ENCODE measurements around the gene PPP1R13B. TPM values are rescaled to one million over a fixed set of nuclear protein-coding genes. Genes with fewer than 3 reads are reported as not detected.

Gene PPP1R13B
- polyA plus RNA-seq, 2 of the 4 experiments (the other 2 are of a cell fraction): 2.2 to 2.7 TPM

DNA sequence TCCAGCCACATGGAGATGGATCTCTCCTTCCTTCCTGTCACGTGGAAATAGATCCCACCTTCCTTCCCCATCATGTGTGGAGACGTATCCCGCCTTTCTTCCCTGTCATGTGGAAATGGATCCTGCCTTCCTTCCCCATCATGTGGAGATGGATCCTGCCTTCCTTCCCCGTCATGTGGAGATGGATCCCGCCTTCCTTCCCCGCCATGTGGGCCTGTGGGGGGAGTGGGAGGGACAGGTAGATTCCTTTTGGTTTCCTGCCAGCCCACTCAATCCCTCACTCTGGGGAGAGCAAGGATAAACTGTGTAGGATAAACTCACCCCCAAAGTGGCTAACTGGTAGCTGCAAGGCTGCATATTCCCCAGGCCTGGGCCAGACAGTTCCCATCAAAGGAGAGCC is 49.2 kb upstream of the PPP1R13B start:
- Histone ChIP-seq H3K9me3 (no peaks in the 10 kb centered on the region), H3K27ac (peak overlapping the region in 1 of 2 experiments; percentile 32; a peak in 1 of 6 replicates), H3K4me1 (peaks cover 12% of the 10 kb centered on the region; the same call in 1 of the 3 replicates), H3K4me2 (peak overlapping the region; percentile 9; the same call in 1 of the 3 replicates), H3K4me3 (no peak overlapping the region)
- no peak for DNase-seq (ENCODE audit: low read depth in 1 of 2, low spot score in 1 of 2)
- no peak for TF ChIP-seq FOSB (CRISPR knock-in tag; IDR thresholded peaks at IDR 0.05)
- TF ChIP-seq CEBPB (IDR thresholded peaks at IDR 0.05): no peak
- TF ChIP-seq EHMT2 (IDR thresholded peaks at IDR 0.05; ENCODE audit: low read depth): no peak
- TF ChIP-seq RFX5 (IDR thresholded peaks at IDR 0.05): no peak
- no peak for TF ChIP-seq SREBF2 (IDR thresholded peaks at IDR 0.05)
- no peak for TF ChIP-seq HDAC2 (IDR thresholded peaks at IDR 0.05)
- TF ChIP-seq, protein P1, sequence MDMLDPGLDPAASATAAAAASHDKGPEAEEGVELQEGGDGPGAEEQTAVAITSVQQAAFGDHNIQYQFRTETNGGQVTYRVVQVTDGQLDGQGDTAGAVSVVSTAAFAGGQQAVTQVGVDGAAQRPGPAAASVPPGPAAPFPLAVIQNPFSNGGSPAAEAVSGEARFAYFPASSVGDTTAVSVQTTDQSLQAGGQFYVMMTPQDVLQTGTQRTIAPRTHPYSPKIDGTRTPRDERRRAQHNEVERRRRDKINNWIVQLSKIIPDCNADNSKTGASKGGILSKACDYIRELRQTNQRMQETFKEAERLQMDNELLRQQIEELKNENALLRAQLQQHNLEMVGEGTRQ (IDR thresholded peaks at IDR 0.05): no peak
- TF ChIP-seq SMC3 (IDR thresholded peaks at IDR 0.05): no peak
- no peak for TF ChIP-seq TFCP2L1 (CRISPR knock-in tag; IDR thresholded peaks at IDR 0.05)
- TF ChIP-seq, protein P2, sequence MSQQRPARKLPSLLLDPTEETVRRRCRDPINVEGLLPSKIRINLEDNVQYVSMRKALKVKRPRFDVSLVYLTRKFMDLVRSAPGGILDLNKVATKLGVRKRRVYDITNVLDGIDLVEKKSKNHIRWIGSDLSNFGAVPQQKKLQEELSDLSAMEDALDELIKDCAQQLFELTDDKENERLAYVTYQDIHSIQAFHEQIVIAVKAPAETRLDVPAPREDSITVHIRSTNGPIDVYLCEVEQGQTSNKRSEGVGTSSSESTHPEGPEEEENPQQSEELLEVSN (IDR thresholded peaks at IDR 0.05; ENCODE audit: borderline replicate concordance, low read depth): no peak
- TF ChIP-seq BHLHE40 (IDR thresholded peaks at IDR 0.05; ENCODE audit: low read depth, low read length): no peak
- TF ChIP-seq MAZ (IDR thresholded peaks at IDR 0.05; ENCODE audit: borderline replicate concordance, low read depth, low read length): no peak
- TF ChIP-seq HOXB13 (CRISPR knock-in tag; IDR thresholded peaks at IDR 0.05; ENCODE audit: low read depth): no peak
- no peak for TF ChIP-seq ESRRA (IDR thresholded peaks at IDR 0.05; ENCODE audit: borderline replicate concordance, low read length)
- peak; percentile 23 for FAIRE-seq
- WGBS (ENCODE audit: missing lambda C conversion rate): 68% methylated on average over 6 of the region's 6 CpGs
- ChIA-PET POLR2A (no interaction called here), CTCF (interaction anchor here (0.8 to 6.4 kb wide), 2 partner anchors 12 to 41 kb away, joined by 3 to 72 read pairs; no protein-coding TSS in a partner anchor)
- no peak for ATAC-seq

DNA sequence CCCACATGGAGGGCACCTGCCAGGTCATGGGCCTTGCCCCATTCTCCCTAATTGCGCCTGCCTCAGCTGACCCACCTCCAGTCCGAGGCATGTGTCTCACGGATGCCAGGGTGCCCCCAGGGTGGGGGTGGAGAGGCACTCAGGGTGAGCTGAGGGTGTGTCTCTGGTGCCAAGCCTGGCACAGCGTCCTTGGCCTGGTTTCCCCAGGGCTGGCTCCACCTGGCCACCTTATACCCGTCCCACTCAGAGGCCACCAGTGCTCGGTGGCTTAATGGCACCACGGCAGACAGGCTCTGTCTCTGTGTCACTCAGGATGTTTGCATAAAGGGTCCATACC is 47.3 kb upstream of the PPP1R13B start:
- ChIA-PET CTCF (no interaction called here), POLR2A (no interaction called here)
- ATAC-seq (no peak), FAIRE-seq (no peak), DNase-seq (ENCODE audit: low read depth in 1 of 2, low spot score in 1 of 2) (no peak)
- 86% methylated on average over 4 of the region's 7 CpGs for WGBS (ENCODE audit: missing lambda C conversion rate)
- peaks cover 12% of the 10 kb centered on the region; the same call in 1 of the 3 replicates for H3K4me1 ChIP-seq
- H3K27ac ChIP-seq: no peak overlapping the region
- no peak overlapping the region for H3K4me3 ChIP-seq
- no peaks in the 10 kb centered on the region for H3K9me3 ChIP-seq
- H3K4me2 ChIP-seq: no peak overlapping the region
- TF ChIP-seq, protein P3, sequence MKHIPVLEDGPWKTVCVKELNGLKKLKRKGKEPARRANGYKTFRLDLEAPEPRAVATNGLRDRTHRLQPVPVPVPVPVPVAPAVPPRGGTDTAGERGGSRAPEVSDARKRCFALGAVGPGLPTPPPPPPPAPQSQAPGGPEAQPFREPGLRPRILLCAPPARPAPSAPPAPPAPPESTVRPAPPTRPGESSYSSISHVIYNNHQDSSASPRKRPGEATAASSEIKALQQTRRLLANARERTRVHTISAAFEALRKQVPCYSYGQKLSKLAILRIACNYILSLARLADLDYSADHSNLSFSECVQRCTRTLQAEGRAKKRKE (CRISPR knock-in tag; IDR thresholded peaks at IDR 0.05; ENCODE audit: low read depth): no peak
- TF ChIP-seq HEYL (CRISPR knock-in tag; IDR thresholded peaks at IDR 0.05) (no peak), ZNF302 (CRISPR knock-in tag; IDR thresholded peaks at IDR 0.05) (no peak), ZC3H11A (IDR thresholded peaks at IDR 0.05) (no peak), TFCP2L1 (CRISPR knock-in tag; IDR thresholded peaks at IDR 0.05) (no peak), TP53 (CRISPR knock-in tag; IDR thresholded peaks at IDR 0.05) (no peak), GATA3 (IDR thresholded peaks at IDR 0.05; ENCODE audit: borderline replicate concordance) (no peak), MAZ (IDR thresholded peaks at IDR 0.05; ENCODE audit: borderline replicate concordance, low read depth, low read length) (no peak), RAD21 (conservative IDR thresholded peaks at IDR 0.05 in 1 of 2, IDR thresholded peaks at IDR 0.05 in 1 of 2) (no peak), HOXB13 (CRISPR knock-in tag; IDR thresholded peaks at IDR 0.05; ENCODE audit: low read depth) (no peak), NR3C1 (IDR thresholded peaks at IDR 0.05) (no peak)
- TF ChIP-seq, protein P4, sequence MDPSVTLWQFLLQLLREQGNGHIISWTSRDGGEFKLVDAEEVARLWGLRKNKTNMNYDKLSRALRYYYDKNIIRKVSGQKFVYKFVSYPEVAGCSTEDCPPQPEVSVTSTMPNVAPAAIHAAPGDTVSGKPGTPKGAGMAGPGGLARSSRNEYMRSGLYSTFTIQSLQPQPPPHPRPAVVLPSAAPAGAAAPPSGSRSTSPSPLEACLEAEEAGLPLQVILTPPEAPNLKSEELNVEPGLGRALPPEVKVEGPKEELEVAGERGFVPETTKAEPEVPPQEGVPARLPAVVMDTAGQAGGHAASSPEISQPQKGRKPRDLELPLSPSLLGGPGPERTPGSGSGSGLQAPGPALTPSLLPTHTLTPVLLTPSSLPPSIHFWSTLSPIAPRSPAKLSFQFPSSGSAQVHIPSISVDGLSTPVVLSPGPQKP (IDR thresholded peaks at IDR 0.05; ENCODE audit: low read depth, low read length): no peak
- TF ChIP-seq, protein P5, sequence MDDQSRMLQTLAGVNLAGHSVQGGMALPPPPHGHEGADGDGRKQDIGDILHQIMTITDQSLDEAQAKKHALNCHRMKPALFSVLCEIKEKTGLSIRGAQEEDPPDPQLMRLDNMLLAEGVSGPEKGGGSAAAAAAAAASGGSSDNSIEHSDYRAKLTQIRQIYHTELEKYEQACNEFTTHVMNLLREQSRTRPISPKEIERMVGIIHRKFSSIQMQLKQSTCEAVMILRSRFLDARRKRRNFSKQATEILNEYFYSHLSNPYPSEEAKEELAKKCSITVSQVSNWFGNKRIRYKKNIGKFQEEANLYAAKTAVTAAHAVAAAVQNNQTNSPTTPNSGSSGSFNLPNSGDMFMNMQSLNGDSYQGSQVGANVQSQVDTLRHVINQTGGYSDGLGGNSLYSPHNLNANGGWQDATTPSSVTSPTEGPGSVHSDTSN (IDR thresholded peaks at IDR 0.05): no peak

Measured in A549 (cell line).